ENCODE measurements around the gene FMN1. TPM values are rescaled to one million over a fixed set of nuclear protein-coding genes. Genes with fewer than 3 reads are reported as not detected.

The FMN1 gene
- total RNA-seq, 1 experiment from 2014 or later: 0.37 TPM

DNA sequence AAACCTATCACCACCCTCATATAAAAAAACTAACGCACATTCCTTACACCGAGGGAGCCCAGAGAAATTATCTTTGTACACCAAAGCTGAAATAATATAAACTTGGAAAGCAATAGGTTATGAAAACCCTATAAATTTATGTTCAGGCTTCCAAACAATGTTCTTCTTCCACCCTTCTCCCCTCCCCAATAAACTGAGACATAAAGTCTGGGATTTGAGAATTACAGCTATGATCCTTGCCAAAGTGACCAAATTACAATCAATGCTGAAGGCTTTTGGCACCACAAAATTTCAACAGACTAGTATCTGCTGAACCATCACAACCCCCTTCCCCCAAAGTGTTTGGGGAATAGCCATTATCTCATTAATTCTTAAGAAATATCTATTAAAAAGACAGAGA lies 237.8 kb downstream of the FMN1 start:
- no peak for DNase-seq (ENCODE audit: low spot score)
- intact Hi-C loops (cut with micrococcal nuclease; ENCODE audit: unreplicated experiment): loop anchor here (5.0 kb wide), 1 partner anchor 294 kb away; no protein-coding TSS in a partner anchor
- Histone ChIP-seq H3K4me1 (ENCODE audit: insufficient read depth, low read length, poor library complexity, severe bottlenecking) (no peaks in the 10 kb centered on the region), H3K27ac (ENCODE audit: low read depth, low read length, poor library complexity, severe bottlenecking) (no peak overlapping the region), H3K27me3 (replicated peaks; ENCODE audit: insufficient read depth, low read depth, low read length, poor library complexity) (no peaks in the 10 kb centered on the region), H3K4me3 (ENCODE audit: low read depth, low read length, poor library complexity, severe bottlenecking) (no peak overlapping the region), H3K36me3 (ENCODE audit: insufficient read depth, low read length, poor library complexity, severe bottlenecking) (no peaks in the 10 kb centered on the region), H3K9me3 (ENCODE audit: low read depth, low read length, poor library complexity, severe bottlenecking) (no peaks in the 10 kb centered on the region)
- CTCF ChIA-PET: interaction anchor here (0.5 to 1.2 kb wide), 7 partner anchors 20 to 307 kb away, joined by 3 to 9 read pairs (median 3); no protein-coding TSS in a partner anchor
- TF ChIP-seq EZH2 (IDR thresholded peaks at IDR 0.05; ENCODE audit: borderline replicate concordance, low read depth, low read length, poor library complexity, severe bottlenecking): no peak
- TF ChIP-seq, protein P1, sequence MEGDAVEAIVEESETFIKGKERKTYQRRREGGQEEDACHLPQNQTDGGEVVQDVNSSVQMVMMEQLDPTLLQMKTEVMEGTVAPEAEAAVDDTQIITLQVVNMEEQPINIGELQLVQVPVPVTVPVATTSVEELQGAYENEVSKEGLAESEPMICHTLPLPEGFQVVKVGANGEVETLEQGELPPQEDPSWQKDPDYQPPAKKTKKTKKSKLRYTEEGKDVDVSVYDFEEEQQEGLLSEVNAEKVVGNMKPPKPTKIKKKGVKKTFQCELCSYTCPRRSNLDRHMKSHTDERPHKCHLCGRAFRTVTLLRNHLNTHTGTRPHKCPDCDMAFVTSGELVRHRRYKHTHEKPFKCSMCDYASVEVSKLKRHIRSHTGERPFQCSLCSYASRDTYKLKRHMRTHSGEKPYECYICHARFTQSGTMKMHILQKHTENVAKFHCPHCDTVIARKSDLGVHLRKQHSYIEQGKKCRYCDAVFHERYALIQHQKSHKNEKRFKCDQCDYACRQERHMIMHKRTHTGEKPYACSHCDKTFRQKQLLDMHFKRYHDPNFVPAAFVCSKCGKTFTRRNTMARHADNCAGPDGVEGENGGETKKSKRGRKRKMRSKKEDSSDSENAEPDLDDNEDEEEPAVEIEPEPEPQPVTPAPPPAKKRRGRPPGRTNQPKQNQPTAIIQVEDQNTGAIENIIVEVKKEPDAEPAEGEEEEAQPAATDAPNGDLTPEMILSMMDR (conservative IDR thresholded peaks at IDR 0.05; ENCODE audit: low read depth, low read length): no peak
- BruUV-seq (replicated peaks): no TSS peak
- POLR2A ChIA-PET (ENCODE audit: low non-redundant PET): no interaction called here

DNA sequence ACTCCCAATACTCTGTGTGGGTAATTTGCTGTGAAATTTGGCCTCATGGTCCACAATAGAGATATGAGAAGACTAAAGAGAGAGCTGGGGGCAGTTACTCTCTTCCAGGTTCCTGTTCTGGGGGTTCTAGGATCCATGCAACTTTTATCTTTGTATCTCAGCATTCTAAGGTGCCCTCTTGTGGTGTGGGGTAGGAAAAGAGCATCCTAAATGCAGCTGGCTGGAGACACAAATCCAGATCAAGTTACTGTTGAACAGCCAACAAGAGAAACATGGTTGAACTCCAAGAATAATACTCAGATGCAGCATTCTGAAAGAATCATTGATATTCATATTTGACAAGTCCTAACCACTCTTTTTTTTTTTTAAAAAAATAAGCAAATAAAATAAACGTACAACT lies 238.5 kb downstream of the FMN1 start:
- Histone ChIP-seq H3K27ac (ENCODE audit: low read depth, low read length, poor library complexity, severe bottlenecking) (no peak overlapping the region), H3K4me1 (ENCODE audit: insufficient read depth, low read length, poor library complexity, severe bottlenecking) (no peaks in the 10 kb centered on the region), H3K4me3 (ENCODE audit: low read depth, low read length, poor library complexity, severe bottlenecking) (no peak overlapping the region), H3K36me3 (ENCODE audit: insufficient read depth, low read length, poor library complexity, severe bottlenecking) (no peaks in the 10 kb centered on the region), H3K9me3 (ENCODE audit: low read depth, low read length, poor library complexity, severe bottlenecking) (no peaks in the 10 kb centered on the region), H3K27me3 (replicated peaks; ENCODE audit: insufficient read depth, low read depth, low read length, poor library complexity) (no peaks in the 10 kb centered on the region)
- ChIA-PET POLR2A (ENCODE audit: low non-redundant PET) (no interaction called here), CTCF (interaction anchor here (0.5 to 1.2 kb wide), 8 partner anchors 20 to 307 kb away, joined by 3 to 9 read pairs (median 4); no protein-coding TSS in a partner anchor)
- no peak for TF ChIP-seq EZH2 (IDR thresholded peaks at IDR 0.05; ENCODE audit: borderline replicate concordance, low read depth, low read length, poor library complexity, severe bottlenecking)
- TF ChIP-seq, protein P1 (conservative IDR thresholded peaks at IDR 0.05; ENCODE audit: low read depth, low read length): peak; percentile 59
- intact Hi-C loops (cut with micrococcal nuclease; ENCODE audit: unreplicated experiment): loop anchor here (5.0 kb wide), 1 partner anchor 294 kb away; no protein-coding TSS in a partner anchor
- DNase-seq (ENCODE audit: low spot score): peak; percentile 57
- no TSS peak for BruUV-seq (replicated peaks)

GRCh38 chr15:32953533-32953910 lies 241.0 kb downstream of the FMN1 start:
- TF ChIP-seq, protein P1 (conservative IDR thresholded peaks at IDR 0.05; ENCODE audit: low read depth, low read length): no peak
- TF ChIP-seq EZH2 (IDR thresholded peaks at IDR 0.05; ENCODE audit: borderline replicate concordance, low read depth, low read length, poor library complexity, severe bottlenecking): no peak
- Histone ChIP-seq H3K4me1 (ENCODE audit: insufficient read depth, low read length, poor library complexity, severe bottlenecking) (no peaks in the 10 kb centered on the region), H3K27me3 (replicated peaks; ENCODE audit: insufficient read depth, low read depth, low read length, poor library complexity) (no peaks in the 10 kb centered on the region), H3K9me3 (ENCODE audit: low read depth, low read length, poor library complexity, severe bottlenecking) (no peaks in the 10 kb centered on the region), H3K4me3 (ENCODE audit: low read depth, low read length, poor library complexity, severe bottlenecking) (no peak overlapping the region), H3K36me3 (ENCODE audit: insufficient read depth, low read length, poor library complexity, severe bottlenecking) (no peaks in the 10 kb centered on the region), H3K27ac (ENCODE audit: low read depth, low read length, poor library complexity, severe bottlenecking) (no peak overlapping the region)
- ChIA-PET CTCF (no interaction called here), POLR2A (ENCODE audit: low non-redundant PET) (no interaction called here)
- BruUV-seq (replicated peaks): no TSS peak
- intact Hi-C loops (cut with micrococcal nuclease; ENCODE audit: unreplicated experiment): no loop called here
- DNase-seq (ENCODE audit: low spot score): no peak

Measured in A673 (cell line).